ENCODE measurements around the gene VPS41.
"Not testable (repeated sequence)": the region's sequence is repeated elsewhere in the genome, so short reads cannot be mapped to it uniquely, and the experiment has no call there.

VPS41 gene

GRCh38 chr7:38908759-38909335 lies at the start of gene VPS41:
Gene VPS41, minus strand, starts transcription at chr7:38909191. Its CDS starts 17 bp downstream, at chr7:38909174.
- DNase-seq, result peak; percentile 87

GRCh38 chr7:38955892-38956291 lies 46.9 kb upstream of the VPS41 start:
- DNase-seq, result no peak

GRCh38 chr7:38953971-38954370 lies 45.0 kb upstream of the VPS41 start:
- no peak for DNase-seq

- DNase-seq, result no peak
Measured at GRCh38 chr7:38953227-38953626, 44.2 kb upstream of the VPS41 start.

- DNase-seq, result no peak
Measured at GRCh38 chr7:38951213-38951612, 42.2 kb upstream of the VPS41 start.

- no peak for DNase-seq
Measured at GRCh38 chr7:38950309-38950708, 41.3 kb upstream of the VPS41 start.

GRCh38 chr7:38947541-38947940 lies 38.5 kb upstream of the VPS41 start:
- not testable (repeated sequence) for DNase-seq

GRCh38 chr7:38942431-38943051 lies 33.5 kb upstream of the VPS41 start:
- DNase-seq, result no peak

- DNase-seq, result no peak
Measured at GRCh38 chr7:38940774-38941173, 31.8 kb upstream of the VPS41 start.

- DNase-seq, result no peak
Measured at GRCh38 chr7:38938589-38938988, 29.6 kb upstream of the VPS41 start.

GRCh38 chr7:38938001-38938485 lies 29.1 kb upstream of the VPS41 start:
- DNase-seq, result no peak

- DNase-seq, result no peak
Measured at GRCh38 chr7:38936641-38937040, 27.6 kb upstream of the VPS41 start.

GRCh38 chr7:38934536-38934935 lies 25.5 kb upstream of the VPS41 start:
- DNase-seq, result no peak

GRCh38 chr7:38934051-38934450 lies 25.1 kb upstream of the VPS41 start:
- no peak for DNase-seq

- peak; percentile 62 for DNase-seq
Measured at GRCh38 chr7:38932509-38933168, 23.6 kb upstream of the VPS41 start.

- DNase-seq, result no peak
Measured at GRCh38 chr7:38929460-38930171, 20.6 kb upstream of the VPS41 start.

GRCh38 chr7:38928506-38928905 lies 19.5 kb upstream of the VPS41 start:
- no peak for DNase-seq

- no peak for DNase-seq
Measured at GRCh38 chr7:38927751-38928150, 18.8 kb upstream of the VPS41 start.

- DNase-seq, result no peak
Measured at GRCh38 chr7:38920731-38921130, 11.7 kb upstream of the VPS41 start.

- no peak for DNase-seq
Measured at GRCh38 chr7:38916396-38916795, 7.4 kb upstream of the VPS41 start.

- DNase-seq, result no peak
Measured at GRCh38 chr7:38909870-38910269, 879 bp upstream of the VPS41 start.

- no peak for DNase-seq
Measured at GRCh38 chr7:38907766-38908165, 1.2 kb downstream of the VPS41 start.

GRCh38 chr7:38907066-38907465 lies 1.9 kb downstream of the VPS41 start:
- no peak for DNase-seq
